GM23248 (cell line): ENCODE measurements around the gene HSD3B1.

Source experiments
- EZH2 ChIP-seq: fragments of 200-600 bp; sonication (generic); IDR thresholded peaks from 2 replicates; pipeline ENCODE4 v1.6.1; 2018; ENCODE audit warnings: antibody characterized with exemption, mild to moderate bottlenecking; ENCODE audit not compliant: insufficient read depth, poor library complexity, severe bottlenecking
- EZH2phosphoT487 ChIP-seq: fragments of 200-600 bp; sonication (generic); IDR thresholded peaks from 2 replicates; pipeline ENCODE4 v1.6.1; 2018; ENCODE audit warnings: antibody characterized with exemption, moderate library complexity, mild to moderate bottlenecking, low read depth; ENCODE audit not compliant: insufficient read depth

- TF ChIP-seq EZH2 = no peak
- no peak for TF ChIP-seq EZH2phosphoT487
Observed at GRCh38 chr1:119539636-119540035, 32.6 kb downstream of the HSD3B1 start.
